SHP77 (cell line): ENCODE data around the gene RFX4.
"Not testable (repeated sequence)": the region's sequence is repeated elsewhere in the genome, so short reads cannot be mapped to it uniquely, and the experiment has no call there.

Source experiments
- DNase-seq, 2 experiments: peaks; one replicate each; lab custom pipeline; 2025; lab: John Stamatoyannopoulos, UW

Gene RFX4

GRCh38 chr12:106690569-106691305 is 107.9 kb downstream of the RFX4 start:
- no peak for DNase-seq

- not testable (repeated sequence) for DNase-seq
Measured at GRCh38 chr12:106692033-106692432, 109.2 kb downstream of the RFX4 start.

- no peak for DNase-seq
Measured at GRCh38 chr12:106692896-106693820, 110.4 kb downstream of the RFX4 start.

GRCh38 chr12:106696071-106696470 is 113.3 kb downstream of the RFX4 start:
- DNase-seq, result no peak

- DNase-seq, result no peak
Measured at GRCh38 chr12:106696681-106697417, 114.0 kb downstream of the RFX4 start.

GRCh38 chr12:106704081-106704480 is 121.3 kb downstream of the RFX4 start:
- DNase-seq, result no peak

GRCh38 chr12:106705971-106706370 is 123.2 kb downstream of the RFX4 start:
- no peak for DNase-seq

GRCh38 chr12:106709068-106709511 is 126.3 kb downstream of the RFX4 start:
- no peak for DNase-seq

GRCh38 chr12:106710143-106710893 is 127.5 kb downstream of the RFX4 start:
- no peak for DNase-seq

- DNase-seq, result no peak
Measured at GRCh38 chr12:106711316-106711715, 128.5 kb downstream of the RFX4 start.

- no peak for DNase-seq
Measured at GRCh38 chr12:106712768-106713167, 130.0 kb downstream of the RFX4 start.

GRCh38 chr12:106714926-106715325 is 132.1 kb downstream of the RFX4 start:
- no peak for DNase-seq

- DNase-seq, result no peak
Measured at GRCh38 chr12:106715582-106715981, 132.8 kb downstream of the RFX4 start.

GRCh38 chr12:106717673-106718072 is 134.9 kb downstream of the RFX4 start:
- no peak for DNase-seq

GRCh38 chr12:106719879-106720278 is 137.1 kb downstream of the RFX4 start:
- no peak for DNase-seq

- no peak for DNase-seq
Measured at GRCh38 chr12:106720696-106721095, 137.9 kb downstream of the RFX4 start.

GRCh38 chr12:106721915-106722314 is 139.1 kb downstream of the RFX4 start:
- no peak for DNase-seq

- no peak for DNase-seq
Measured at GRCh38 chr12:106722837-106723236, 140.0 kb downstream of the RFX4 start.

- no peak for DNase-seq
Measured at GRCh38 chr12:106723416-106723815, 140.6 kb downstream of the RFX4 start.

GRCh38 chr12:106724116-106724515 is 141.3 kb downstream of the RFX4 start:
- DNase-seq, result no peak

GRCh38 chr12:106724934-106725333 is 142.1 kb downstream of the RFX4 start:
- no peak for DNase-seq
